Measurements from ENCODE around the gene ANGPT4.
"Not testable (repeated sequence)": the region's sequence is repeated elsewhere in the genome, so short reads cannot be mapped to it uniquely, and the experiment has no call there.

Gene ANGPT4

GRCh38 chr20:875115-875514, 41.0 kb downstream of the ANGPT4 start:
- DNase-seq (ENCODE audit: low read depth, low spot score) = no peak

- no peak for DNase-seq (ENCODE audit: low read depth, low spot score)
These were observed 42.1 kb downstream of the ANGPT4 start for GRCh38 chr20:873875-874607.

GRCh38 chr20:872855-873520, 43.1 kb downstream of the ANGPT4 start:
- no peak for DNase-seq (ENCODE audit: low read depth, low spot score)

- DNase-seq (ENCODE audit: low read depth, low spot score) = no peak
These were observed 44.2 kb downstream of the ANGPT4 start for GRCh38 chr20:871948-872347.

- DNase-seq (ENCODE audit: low read depth, low spot score) = no peak
These were observed 44.7 kb downstream of the ANGPT4 start for GRCh38 chr20:871436-871835.

GRCh38 chr20:870758-871157, 45.4 kb downstream of the ANGPT4 start:
- no peak for DNase-seq (ENCODE audit: low read depth, low spot score)

GRCh38 chr20:869606-870005, 46.5 kb downstream of the ANGPT4 start:
- no peak for DNase-seq (ENCODE audit: low read depth, low spot score)

GRCh38 chr20:868279-868678, 47.9 kb downstream of the ANGPT4 start:
- no peak for DNase-seq (ENCODE audit: low read depth, low spot score)

- DNase-seq (ENCODE audit: low read depth, low spot score) = no peak
These were observed 50.7 kb downstream of the ANGPT4 start for GRCh38 chr20:865440-865839.

GRCh38 chr20:860891-861290, 55.2 kb downstream of the ANGPT4 start:
- no peak for DNase-seq (ENCODE audit: low read depth, low spot score)

GRCh38 chr20:859751-860231, 56.3 kb downstream of the ANGPT4 start:
- no peak for DNase-seq (ENCODE audit: low read depth, low spot score)

GRCh38 chr20:858011-858410, 58.1 kb downstream of the ANGPT4 start:
- DNase-seq (ENCODE audit: low read depth, low spot score) = no peak

GRCh38 chr20:856361-856775, 59.8 kb downstream of the ANGPT4 start:
- no peak for DNase-seq (ENCODE audit: low read depth, low spot score)

- DNase-seq (ENCODE audit: low read depth, low spot score) = no peak
These were observed 60.4 kb downstream of the ANGPT4 start for GRCh38 chr20:855466-856360.

GRCh38 chr20:854601-855000, 61.5 kb downstream of the ANGPT4 start:
- DNase-seq (ENCODE audit: low read depth, low spot score) = no peak

- DNase-seq (ENCODE audit: low read depth, low spot score) = no peak
These were observed 62.6 kb downstream of the ANGPT4 start for GRCh38 chr20:853406-853996.

GRCh38 chr20:848731-849130, 67.4 kb downstream of the ANGPT4 start:
- not testable (repeated sequence) for DNase-seq (ENCODE audit: low read depth, low spot score)

GRCh38 chr20:848193-848592, 67.9 kb downstream of the ANGPT4 start:
- no peak for DNase-seq (ENCODE audit: low read depth, low spot score)

- no peak for DNase-seq (ENCODE audit: low read depth, low spot score)
These were observed 69.2 kb downstream of the ANGPT4 start for GRCh38 chr20:846894-847278.

- DNase-seq (ENCODE audit: low read depth, low spot score) = no peak
These were observed 69.9 kb downstream of the ANGPT4 start for GRCh38 chr20:845941-846893.
